Gastrocnemius medialis (tissue), 4 donors: ENCODE data around the gene TRIM7. TPM values are rescaled to one million over a fixed set of nuclear protein-coding genes. Genes with fewer than 3 reads are reported as not detected.

ENCODE experiments used
- ATAC-seq, 2 donors: fragments of 150-250 bp; one replicate each; pipeline ENCODE4 v1.9.1; 2016
- DNase-seq, 2 donors: peaks; one replicate each; pipeline ENCODE4 v3.0.0-alpha.2; 2019
- H3K27ac ChIP-seq, 4 donors: fragments of 200-600 bp; sonication (generic); 1 replicate in 1 of 4; 2 replicates in 3 of 4; pipeline ENCODE4 v1.5.1; 2016 to 2018; ENCODE audit warnings: mild to moderate bottlenecking in 2 of 4, moderate library complexity in 1 of 4
- H3K27me3 ChIP-seq, 3 donors: fragments of 200-600 bp; sonication (generic) in 2 of 3; 1 replicate in 1 of 3; 2 replicates in 2 of 3; pipeline versions ENCODE4 v1.5.1 to v1.6.0; 2016 to 2019; ENCODE audit warnings: mild to moderate bottlenecking in 1 of 3, moderate library complexity in 1 of 3
- H3K36me3 ChIP-seq, 2 donors: fragments of 200-600 bp; sonication (generic) in 1 of 2; one replicate each; pipeline ENCODE4 v1.5.1; 2017 to 2018
- H3K4me1 ChIP-seq, 2 donors: fragments of 200-600 bp; sonication (generic) in 1 of 2; one replicate each; pipeline ENCODE4 v1.5.1; 2016 to 2017; ENCODE audit warnings: mild to moderate bottlenecking in 2 of 2
- H3K4me3 ChIP-seq, 4 donors: fragments of 200-600 bp; sonication (generic) in 3 of 4; 1 replicate in 1 of 4; 2 replicates in 3 of 4; pipeline ENCODE4 v1.5.1; 2016 to 2019; ENCODE audit warnings: mild to moderate bottlenecking in 2 of 4
- H3K9me3 ChIP-seq, 3 donors: fragments of 200-600 bp; sonication (generic) in 2 of 3; 1 replicate in 1 of 3; 2 replicates in 2 of 3; pipeline ENCODE4 v1.5.1; 2016 to 2019
- POLR2A ChIP-seq, 2 donors: fragments of 450-650 bp; IDR thresholded peaks; one replicate each; pipeline ENCODE4 v1.6.1; 2017; ENCODE audit warnings: antibody characterized with exemption in 2 of 2, mild to moderate bottlenecking in 2 of 2, moderate library complexity in 2 of 2
- in situ Hi-C, 4 donors: fragments of 200-750 bp; cut with MboI; loops; one replicate each; pipeline versions ENCODE4 v1.15.0 to v1.8.0; 2017; ENCODE audit warnings: low sequenced_read_pairs in 4 of 4
- intact Hi-C: fragments of 100-400 bp; cut with DNase I; formaldehyde crosslinking; loops from one replicate; pipeline ENCODE4 v1.15.1; 2023; ENCODE audit warnings: low total_unique reads
- total RNA-seq, 4 donors: library from RNA; depleted of rRNA; stranded (reverse); fragments of >200 nt; gene quantifications; one replicate each; pipeline versions ENCODE4 v1.1.0 to v1.2.3, GENCODE V29; 2016
- TF ChIP-seq, protein P1 (sequence below), 5 experiments: fragments of 450-650 bp in 3 of 5; fragments of 200-600 bp in 2 of 5; sonication (generic) in 2 of 5; IDR thresholded peaks in 4 of 5; conservative IDR thresholded peaks in 1 of 5; 1 replicate in 4 of 5; 2 replicates in 1 of 5; pipeline ENCODE4 v1.5.1; 2016 to 2019; ENCODE audit warnings: antibody characterized with exemption in 5 of 5, mild to moderate bottlenecking in 3 of 5, moderate library complexity in 3 of 5

TRIM7 gene
- total RNA-seq, 4 donors from 2014 or later, result 27.9 to 58.4 (median 47.1) TPM

DNA sequence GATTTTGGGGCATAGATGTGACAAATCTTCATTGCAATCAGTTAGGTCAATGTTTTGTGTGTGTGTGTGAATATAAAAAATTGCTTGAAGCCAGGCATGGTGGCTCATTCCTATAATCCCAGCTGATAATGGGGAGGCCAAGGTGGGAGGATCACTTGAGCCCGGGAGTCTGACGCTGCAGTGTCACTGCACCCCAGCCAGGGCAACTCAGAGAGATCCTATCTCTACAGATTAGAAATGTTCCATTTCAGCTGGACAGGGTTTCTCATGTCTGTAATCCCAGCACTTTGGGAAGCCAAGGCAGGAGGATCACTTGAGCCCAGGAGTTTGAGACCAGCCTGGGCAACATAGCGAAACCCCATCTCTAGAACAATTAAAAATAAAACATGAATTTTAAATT, 46.1 kb downstream of the TRIM7 start:
- H3K4me3 ChIP-seq, result no peak overlapping the region
- H3K4me1 ChIP-seq, result no peaks in the 10 kb centered on the region
- H3K27ac ChIP-seq, result no peak overlapping the region
- intact Hi-C loops (loop anchor here (10.0 kb wide), 2 partner anchors 294 to 374 kb away; partner anchors contain the start of gene ZFP62), in situ Hi-C loops (loop anchor here in 1 of 4 donors (10.0 kb wide), 1 partner anchor 374 kb away; no protein-coding TSS in a partner anchor)
- no peak for ATAC-seq
- DNase-seq, result no peak
- H3K36me3 ChIP-seq, result no peaks in the 10 kb centered on the region
- H3K27me3 ChIP-seq, result no peaks in the 10 kb centered on the region
- no peaks in the 10 kb centered on the region for H3K9me3 ChIP-seq
- no peak for TF ChIP-seq POLR2A (IDR thresholded peaks at IDR 0.05)
- TF ChIP-seq, protein P1, sequence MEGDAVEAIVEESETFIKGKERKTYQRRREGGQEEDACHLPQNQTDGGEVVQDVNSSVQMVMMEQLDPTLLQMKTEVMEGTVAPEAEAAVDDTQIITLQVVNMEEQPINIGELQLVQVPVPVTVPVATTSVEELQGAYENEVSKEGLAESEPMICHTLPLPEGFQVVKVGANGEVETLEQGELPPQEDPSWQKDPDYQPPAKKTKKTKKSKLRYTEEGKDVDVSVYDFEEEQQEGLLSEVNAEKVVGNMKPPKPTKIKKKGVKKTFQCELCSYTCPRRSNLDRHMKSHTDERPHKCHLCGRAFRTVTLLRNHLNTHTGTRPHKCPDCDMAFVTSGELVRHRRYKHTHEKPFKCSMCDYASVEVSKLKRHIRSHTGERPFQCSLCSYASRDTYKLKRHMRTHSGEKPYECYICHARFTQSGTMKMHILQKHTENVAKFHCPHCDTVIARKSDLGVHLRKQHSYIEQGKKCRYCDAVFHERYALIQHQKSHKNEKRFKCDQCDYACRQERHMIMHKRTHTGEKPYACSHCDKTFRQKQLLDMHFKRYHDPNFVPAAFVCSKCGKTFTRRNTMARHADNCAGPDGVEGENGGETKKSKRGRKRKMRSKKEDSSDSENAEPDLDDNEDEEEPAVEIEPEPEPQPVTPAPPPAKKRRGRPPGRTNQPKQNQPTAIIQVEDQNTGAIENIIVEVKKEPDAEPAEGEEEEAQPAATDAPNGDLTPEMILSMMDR (IDR thresholded peaks at IDR 0.05 in 4 of 5, conservative IDR thresholded peaks at IDR 0.05 in 1 of 5), result no peak

GRCh38 chr5:181156758-181157157, 48.2 kb downstream of the TRIM7 start:
- in situ Hi-C loops (loop anchor here in 1 of 4 donors (10.0 kb wide), 1 partner anchor 372 kb away; no protein-coding TSS in a partner anchor), intact Hi-C loops (loop anchor here (10.0 kb wide), 2 partner anchors 292 to 372 kb away; partner anchors contain the start of gene ZFP62)
- H3K27ac ChIP-seq, result no peak overlapping the region
- H3K4me3 ChIP-seq, result no peak overlapping the region
- H3K9me3 ChIP-seq, result no peaks in the 10 kb centered on the region
- DNase-seq, result no peak
- no peaks in the 10 kb centered on the region for H3K4me1 ChIP-seq
- no peaks in the 10 kb centered on the region for H3K36me3 ChIP-seq
- no peak for TF ChIP-seq POLR2A (IDR thresholded peaks at IDR 0.05)
- TF ChIP-seq, protein P1 (IDR thresholded peaks at IDR 0.05 in 4 of 5, conservative IDR thresholded peaks at IDR 0.05 in 1 of 5), result no peak
- no peaks in the 10 kb centered on the region for H3K27me3 ChIP-seq
- no peak for ATAC-seq

DNA sequence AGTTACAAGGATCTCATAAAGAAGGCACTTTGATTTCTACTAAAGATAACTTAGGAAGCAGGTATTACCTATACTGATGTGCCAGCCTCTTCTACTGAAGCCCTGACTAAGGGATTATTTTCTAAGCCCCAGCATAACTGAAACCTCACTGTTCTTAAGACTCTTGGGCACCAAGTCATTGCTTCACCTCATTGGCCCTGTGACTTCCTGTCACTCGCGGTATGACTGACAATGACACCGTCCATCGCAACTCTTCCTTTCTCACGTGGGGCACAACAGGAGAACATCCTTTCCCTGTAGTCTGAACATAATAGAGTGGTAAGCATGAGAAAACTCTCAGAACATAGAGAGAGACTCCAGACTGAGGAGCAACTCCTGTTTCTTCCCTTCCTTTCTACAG, 51.2 kb downstream of the TRIM7 start:
- Histone ChIP-seq H3K9me3 (no peaks in the 10 kb centered on the region), H3K27ac (no peak overlapping the region), H3K27me3 (peaks cover 0 to 10% (median 4%) of the 10 kb centered on the region in 3 donors), H3K4me3 (no peak overlapping the region), H3K4me1 (no peaks in the 10 kb centered on the region), H3K36me3 (no peaks in the 10 kb centered on the region)
- in situ Hi-C loops (loop anchor here in 1 of 4 donors (10.0 kb wide), 1 partner anchor 369 kb away; no protein-coding TSS in a partner anchor), intact Hi-C loops (loop anchor here (10.0 kb wide), 2 partner anchors 289 to 369 kb away; partner anchors contain the start of gene ZFP62)
- DNase-seq, result no peak
- no peak for ATAC-seq
- TF ChIP-seq, protein P1 (IDR thresholded peaks at IDR 0.05 in 4 of 5, conservative IDR thresholded peaks at IDR 0.05 in 1 of 5), result no peak
- no peak for TF ChIP-seq POLR2A (IDR thresholded peaks at IDR 0.05)

GRCh38 chr5:181152406-181152805, 52.6 kb downstream of the TRIM7 start:
- intact Hi-C loops, result loop anchor here (10.0 kb wide), 2 partner anchors 288 to 368 kb away; partner anchors contain the start of gene ZFP62

More at GRCh38 chr5:181152406-181152805, 52.6 kb downstream of the TRIM7 start:
- Histone ChIP-seq H3K4me3 (no peak overlapping the region), H3K27ac (no peak overlapping the region), H3K9me3 (no peaks in the 10 kb centered on the region), H3K4me1 (no peaks in the 10 kb centered on the region), H3K27me3 (peaks cover 0 to 12% (median 4%) of the 10 kb centered on the region in 3 donors), H3K36me3 (no peaks in the 10 kb centered on the region)
- ATAC-seq (no peak), DNase-seq (no peak)
- in situ Hi-C loops, result loop anchor here in 1 of 4 donors (10.0 kb wide), 1 partner anchor 368 kb away; no protein-coding TSS in a partner anchor
- TF ChIP-seq, protein P1 (IDR thresholded peaks at IDR 0.05 in 4 of 5, conservative IDR thresholded peaks at IDR 0.05 in 1 of 5), result no peak
- TF ChIP-seq POLR2A (IDR thresholded peaks at IDR 0.05), result no peak
